A673 (cell line): ENCODE data around the gene IMMP2L.

ENCODE experiments used
- EZH2 ChIP-seq: fragments of 200-600 bp; sonication (generic); IDR thresholded peaks from 2 replicates; pipeline ENCODE4 v1.6.1; 2017; ENCODE audit warnings: borderline replicate concordance, low read depth, mild to moderate bottlenecking, mixed read lengths, antibody characterized with exemption, low read length; ENCODE audit not compliant: poor library complexity, severe bottlenecking
- TF ChIP-seq, protein P1 (sequence below): fragments of 300-800, 200-600 bp; sonication (generic); conservative IDR thresholded peaks from 2 replicates; pipeline ENCODE4 v1.5.1; 2017; ENCODE audit warnings: low read depth, mild to moderate bottlenecking, antibody characterized with exemption, low read length, moderate library complexity, mixed read lengths

- TF ChIP-seq, protein P1, sequence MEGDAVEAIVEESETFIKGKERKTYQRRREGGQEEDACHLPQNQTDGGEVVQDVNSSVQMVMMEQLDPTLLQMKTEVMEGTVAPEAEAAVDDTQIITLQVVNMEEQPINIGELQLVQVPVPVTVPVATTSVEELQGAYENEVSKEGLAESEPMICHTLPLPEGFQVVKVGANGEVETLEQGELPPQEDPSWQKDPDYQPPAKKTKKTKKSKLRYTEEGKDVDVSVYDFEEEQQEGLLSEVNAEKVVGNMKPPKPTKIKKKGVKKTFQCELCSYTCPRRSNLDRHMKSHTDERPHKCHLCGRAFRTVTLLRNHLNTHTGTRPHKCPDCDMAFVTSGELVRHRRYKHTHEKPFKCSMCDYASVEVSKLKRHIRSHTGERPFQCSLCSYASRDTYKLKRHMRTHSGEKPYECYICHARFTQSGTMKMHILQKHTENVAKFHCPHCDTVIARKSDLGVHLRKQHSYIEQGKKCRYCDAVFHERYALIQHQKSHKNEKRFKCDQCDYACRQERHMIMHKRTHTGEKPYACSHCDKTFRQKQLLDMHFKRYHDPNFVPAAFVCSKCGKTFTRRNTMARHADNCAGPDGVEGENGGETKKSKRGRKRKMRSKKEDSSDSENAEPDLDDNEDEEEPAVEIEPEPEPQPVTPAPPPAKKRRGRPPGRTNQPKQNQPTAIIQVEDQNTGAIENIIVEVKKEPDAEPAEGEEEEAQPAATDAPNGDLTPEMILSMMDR = no peak
- no peak for TF ChIP-seq EZH2
These were observed 941.0 kb downstream of the IMMP2L start for GRCh38 chr7:110621289-110621688.
